Tibial nerve (tissue), 4 donors: ENCODE results near the gene VRK3.

Experiments
- CTCF ChIP-seq, 5 experiments: fragments of 200-600 bp in 3 of 5; fragments of 450-650 bp in 2 of 5; sonication (generic) in 3 of 5; IDR thresholded peaks; one replicate each; pipeline ENCODE4 v1.5.1; 2016 to 2019; ENCODE audit warnings: antibody characterized with exemption in 5 of 5, mild to moderate bottlenecking in 3 of 5, moderate library complexity in 2 of 5
- EP300 ChIP-seq, 2 donors: sonication (generic); formaldehyde crosslinking; IDR thresholded peaks; one replicate each; pipeline ENCODE4 v1.6.1; 2017; ENCODE audit warnings: antibody characterized with exemption in 2 of 2, mild to moderate bottlenecking in 1 of 2
- POLR2A ChIP-seq, 2 donors: fragments of 450-650 bp; IDR thresholded peaks; one replicate each; pipeline ENCODE4 v1.6.1; 2017; ENCODE audit warnings: antibody characterized with exemption in 2 of 2, mild to moderate bottlenecking in 2 of 2, moderate library complexity in 2 of 2

- TF ChIP-seq CTCF (IDR thresholded peaks at IDR 0.05) (no peak), POLR2A (IDR thresholded peaks at IDR 0.05) (no peak), EP300 (IDR thresholded peaks at IDR 0.05) (no peak)
Measured at GRCh38 chr19:50060107-50060506, 34.9 kb upstream of the VRK3 start.
